HUDEP-2 (cell line): ENCODE results near the gene TUBB4A.

Source experiments
- DNase-seq, 76 experiments: peaks; one replicate each; lab custom pipeline; 2025; ENCODE audit not compliant: unreplicated experiment in 76 of 76; lab: John Stamatoyannopoulos, UW

Gene TUBB4A

DNA sequence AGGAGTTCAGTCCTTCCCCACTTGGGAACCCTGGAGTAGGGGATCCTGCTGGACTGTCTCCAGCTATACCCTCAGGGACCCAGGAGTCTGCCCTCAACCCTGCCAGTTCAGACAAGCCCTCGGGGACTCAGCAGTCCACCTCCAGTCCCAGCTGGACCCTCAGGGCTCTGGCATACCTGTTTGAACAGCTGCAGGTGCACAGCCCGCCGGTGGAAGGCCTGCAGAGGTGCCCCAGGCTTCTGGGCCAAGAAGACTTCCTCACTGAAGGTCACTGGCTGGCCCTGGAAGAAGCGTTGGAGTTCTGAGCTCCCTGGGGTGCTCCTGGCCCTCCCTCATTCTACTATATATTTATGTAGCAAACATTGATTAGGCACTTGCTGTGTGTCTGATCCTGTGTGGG is 29.4 kb downstream of the TUBB4A start:
- DNase-seq = no peak

DNA sequence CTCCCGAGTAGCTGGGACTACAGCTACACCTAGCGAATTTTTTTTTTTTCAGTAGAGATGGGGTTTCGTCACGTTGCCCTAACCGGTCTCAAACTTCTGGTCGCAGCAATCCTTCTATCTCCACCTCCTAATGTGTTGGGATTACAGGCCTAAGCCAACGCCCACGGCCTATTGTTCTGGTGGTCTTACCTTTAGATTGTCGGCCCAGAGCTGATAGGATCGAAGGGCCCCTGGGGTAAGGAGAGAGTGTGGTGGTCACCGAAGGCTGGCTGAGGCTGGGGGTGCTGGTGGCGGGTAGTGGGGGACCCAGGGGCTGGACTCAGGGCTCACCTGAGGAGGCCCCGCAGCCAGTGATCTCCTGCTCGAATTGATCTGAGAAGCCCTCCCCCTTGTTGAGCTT is 31.0 kb downstream of the TUBB4A start:
- DNase-seq = no peak

DNA sequence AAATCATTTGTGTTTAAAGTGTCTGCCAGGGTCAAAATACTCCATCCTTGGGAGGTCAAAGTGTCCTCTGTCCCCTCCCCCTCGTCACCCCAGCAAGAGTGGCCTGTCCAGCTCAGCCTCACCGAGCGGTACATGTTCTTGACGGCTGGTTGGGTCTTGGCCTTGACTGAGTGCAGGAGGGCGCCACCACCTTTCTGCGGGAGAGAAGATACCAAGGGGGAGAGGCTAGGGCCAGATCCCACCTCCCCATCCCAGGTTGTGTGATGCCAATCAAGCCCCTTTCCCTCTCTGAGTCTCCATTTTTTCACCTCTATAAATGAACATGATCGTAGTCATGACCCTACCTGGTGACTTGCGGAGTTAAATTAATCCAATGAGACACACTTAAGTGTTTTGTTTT is 31.9 kb downstream of the TUBB4A start:
- DNase-seq = no peak

DNA sequence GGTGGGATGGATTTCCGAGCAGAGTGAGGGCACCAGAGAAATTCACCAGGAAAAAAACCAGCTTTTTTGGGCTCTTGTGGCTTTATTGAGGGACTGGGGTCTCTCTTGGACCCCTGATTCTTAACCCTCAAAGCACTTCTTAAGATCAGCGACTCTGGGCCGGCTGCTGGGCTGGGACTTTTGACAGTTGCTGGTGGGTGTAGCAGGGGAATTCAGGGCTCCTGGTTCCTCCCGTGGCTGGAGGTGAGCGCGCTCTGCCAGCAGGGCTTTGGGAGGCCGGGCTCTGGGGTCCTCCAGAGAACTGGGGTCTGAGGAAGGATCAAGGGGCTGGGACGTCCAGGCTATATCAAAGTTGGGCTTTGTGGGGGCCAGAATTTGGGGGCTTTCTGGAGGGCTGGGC is 34.7 kb downstream of the TUBB4A start:
- DNase-seq = no peak

DNA sequence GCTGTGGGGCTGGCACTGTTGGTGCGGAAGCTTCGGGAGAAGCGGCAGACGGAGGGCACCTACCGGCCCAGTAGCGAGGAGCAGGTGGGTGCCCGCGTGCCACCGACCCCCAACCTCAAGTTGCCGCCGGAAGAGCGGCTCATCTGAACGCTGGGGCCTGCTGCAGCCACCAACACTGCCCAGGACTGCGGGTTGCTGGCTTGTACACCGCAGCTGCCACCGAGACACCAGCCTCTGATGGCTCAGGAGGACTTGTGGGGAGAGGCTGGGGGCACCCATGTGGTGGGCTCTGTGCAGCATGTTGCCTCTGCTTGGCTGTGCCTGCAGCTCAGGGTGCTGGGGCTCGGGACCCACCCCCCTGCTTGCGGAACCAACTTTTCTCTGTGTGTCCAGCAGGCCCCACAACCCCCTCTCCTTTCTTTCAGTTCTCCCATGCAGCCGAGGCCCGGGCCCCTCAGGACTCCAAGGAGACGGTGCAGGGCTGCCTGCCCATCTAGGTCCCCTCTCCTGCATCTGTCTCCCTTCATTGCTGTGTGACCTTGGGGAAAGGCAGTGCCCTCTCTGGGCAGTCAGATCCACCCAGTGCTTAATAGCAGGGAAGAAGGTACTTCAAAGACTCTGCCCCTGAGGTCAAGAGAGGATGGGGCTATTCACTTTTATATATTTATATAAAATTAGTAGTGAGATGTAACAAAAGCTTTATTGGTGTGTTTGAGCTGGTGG is 35.4 kb downstream of the TUBB4A start:
- DNase-seq = no peak

DNA sequence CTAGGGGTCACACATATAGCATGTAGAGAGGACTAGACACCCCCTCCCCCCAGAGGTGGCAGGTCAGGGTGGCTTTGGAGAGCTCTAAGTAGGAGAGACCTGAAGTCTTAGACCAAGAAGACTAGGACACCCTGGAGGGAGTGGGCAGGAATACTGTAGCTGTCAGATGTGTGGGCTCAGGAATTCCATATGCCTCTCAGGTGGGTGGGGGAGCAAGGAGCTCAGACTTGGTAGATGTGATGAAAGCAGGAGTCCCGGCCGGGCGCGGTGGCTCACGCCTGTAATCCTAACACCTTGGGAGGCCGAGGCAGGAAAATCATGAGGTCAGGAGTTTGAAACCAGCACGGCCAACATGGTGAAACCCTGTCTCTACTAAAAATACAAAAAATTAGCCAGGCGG is 36.4 kb downstream of the TUBB4A start:
- no peak for DNase-seq

DNA sequence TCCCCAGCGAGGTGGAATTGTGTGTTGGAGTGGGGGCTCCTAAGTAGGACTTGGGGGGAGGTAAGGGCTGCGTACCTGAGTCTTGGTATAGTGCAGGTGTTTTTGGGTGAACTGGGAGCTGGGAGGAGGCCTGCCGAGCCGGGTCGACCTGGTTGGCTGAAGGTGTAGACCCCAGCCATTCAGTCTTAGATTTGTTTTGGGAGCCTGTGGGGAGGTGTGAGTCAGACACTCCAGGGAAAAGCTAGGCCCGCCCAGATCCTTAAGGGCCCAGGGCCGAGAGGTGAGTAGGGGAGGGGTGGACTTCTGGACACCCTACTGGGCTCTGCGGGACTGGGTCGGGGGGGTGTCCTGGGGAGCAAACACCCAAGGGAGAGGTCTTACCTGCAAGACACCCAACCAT is 37.1 kb downstream of the TUBB4A start:
- no peak for DNase-seq

DNA sequence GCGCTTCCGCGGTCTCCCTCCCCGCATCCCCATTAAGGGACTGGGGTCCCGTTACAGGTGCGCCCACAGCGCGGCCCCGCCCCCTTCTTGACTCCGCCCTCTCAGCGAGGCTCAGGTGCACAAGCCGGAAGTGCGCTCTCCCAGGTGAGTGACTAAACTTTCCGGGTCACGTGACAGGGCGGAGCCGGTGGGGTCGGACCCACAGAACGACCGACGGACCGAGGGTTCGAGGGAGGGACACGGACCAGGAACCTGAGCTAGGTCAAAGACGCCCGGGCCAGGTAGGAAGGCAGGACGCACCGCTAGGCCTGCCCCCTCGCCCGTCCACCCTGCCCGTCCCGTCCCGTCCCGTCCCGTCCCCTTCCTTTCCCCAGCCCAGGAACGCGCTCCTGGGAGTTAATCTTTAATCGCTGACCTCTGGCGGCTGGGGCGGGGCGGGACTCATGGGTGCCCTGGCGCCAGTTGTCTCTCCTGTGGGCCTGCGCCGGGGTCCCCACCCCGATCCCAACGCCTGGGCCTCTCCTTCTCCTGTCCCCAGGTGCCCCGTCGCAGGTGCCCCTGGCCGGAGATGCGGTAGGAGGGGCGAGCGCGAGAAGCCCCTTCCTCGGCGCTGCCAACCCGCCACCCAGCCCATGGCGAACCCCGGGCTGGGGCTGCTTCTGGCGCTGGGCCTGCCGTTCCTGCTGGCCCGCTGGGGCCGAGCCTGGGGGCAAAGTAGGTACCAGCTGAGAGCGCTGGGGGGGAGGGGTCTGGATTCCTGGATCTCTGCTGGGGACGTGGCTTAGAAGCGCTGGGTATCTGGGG is 37.8 kb downstream of the TUBB4A start, which contains the start of gene CRB3:
TSS of gene CRB3 (plus strand) at position 202 of the 804 bp plus-strand sequence. CDS start at position 633, 431 bp downstream.
- DNase-seq = no peak

DNA sequence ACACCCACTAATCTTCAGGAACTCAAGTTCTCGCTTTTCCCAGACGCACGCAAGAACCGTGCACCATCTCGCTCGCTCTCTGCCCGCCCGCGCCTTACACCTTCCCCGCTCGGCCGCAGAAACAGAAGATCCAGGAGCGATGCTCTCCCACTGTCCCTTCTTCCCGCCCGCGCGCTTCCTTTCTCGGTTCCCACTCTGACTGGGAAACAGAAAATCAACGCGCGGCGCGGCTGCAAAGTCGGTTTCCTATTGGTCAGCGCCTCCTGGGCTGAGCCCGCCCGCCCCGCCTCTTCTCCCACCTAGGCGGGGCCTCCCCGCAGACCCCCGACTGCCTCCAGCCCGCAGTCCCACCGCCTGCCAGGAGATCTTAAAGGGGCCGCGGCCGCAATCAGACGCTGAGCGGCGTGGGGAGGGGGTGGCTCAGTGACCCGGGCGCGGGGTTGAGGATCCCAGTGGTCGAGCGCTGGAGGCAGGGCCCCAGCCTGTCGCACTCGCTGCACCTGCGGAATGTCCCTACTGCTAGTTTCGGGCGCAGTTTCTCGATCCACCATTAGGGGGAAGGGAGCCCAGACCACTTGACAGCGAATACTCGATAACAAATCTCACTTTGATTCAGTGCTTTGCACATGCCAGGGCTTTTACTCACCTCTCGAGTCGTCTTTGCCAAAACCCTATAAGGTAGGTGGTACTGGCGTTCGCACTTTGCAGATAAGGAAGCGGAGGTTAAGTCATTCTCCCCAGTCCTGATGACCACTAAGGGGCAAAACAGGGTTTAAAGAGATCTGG is 41.8 kb downstream of the TUBB4A start:
- DNase-seq = peak; percentile 86 to 100 (median 99)

DNA sequence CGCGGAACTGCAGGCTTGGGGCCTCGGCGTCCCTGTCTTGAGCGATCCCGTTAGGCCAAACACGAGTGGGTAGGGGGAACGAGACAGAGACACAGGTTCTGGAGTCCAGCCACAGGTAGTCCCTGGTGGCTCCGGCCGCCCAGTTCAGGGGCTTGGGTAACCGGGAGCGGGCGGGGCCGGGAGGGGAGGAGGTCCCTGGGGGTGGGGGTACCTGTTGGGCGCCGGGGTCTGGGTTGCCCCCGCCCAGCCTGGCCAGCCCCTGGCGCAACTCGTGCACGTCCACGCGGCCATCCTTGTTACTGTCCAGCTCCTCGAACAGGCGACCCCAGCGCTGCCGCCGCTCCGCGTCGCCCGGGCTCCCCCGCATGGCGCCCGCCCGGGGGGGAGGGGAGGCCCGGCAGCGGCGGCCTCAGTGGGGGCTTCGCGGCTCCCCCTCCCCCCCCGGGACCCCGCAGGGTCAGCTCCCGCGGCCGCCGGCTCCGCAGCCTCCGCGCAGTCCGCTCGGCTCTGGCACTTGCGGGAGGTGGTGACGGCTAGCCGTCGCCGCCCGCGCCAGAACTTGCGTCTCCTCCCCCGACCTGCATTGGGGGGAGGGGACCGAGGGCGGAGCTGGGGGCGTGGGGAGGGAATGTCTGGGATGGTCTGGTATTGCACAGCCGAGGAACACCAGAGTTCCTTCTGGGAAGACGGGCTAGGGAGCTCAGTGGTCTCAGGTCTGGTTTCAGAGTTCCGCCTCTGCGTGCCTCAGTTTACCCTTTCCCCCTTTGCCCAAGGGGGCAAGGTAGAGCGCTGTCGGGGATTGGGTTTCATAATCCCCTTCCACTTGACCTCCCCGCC is 42.6 kb downstream of the TUBB4A start, which contains the start of gene SLC25A23:
TSS of gene SLC25A23 (minus strand) at position 531 of the 837 bp plus-strand sequence. CDS start at position 367, 164 bp downstream.
- DNase-seq = peak in 58 of 76 experiments; percentile 8 to 88 (median 50)

DNA sequence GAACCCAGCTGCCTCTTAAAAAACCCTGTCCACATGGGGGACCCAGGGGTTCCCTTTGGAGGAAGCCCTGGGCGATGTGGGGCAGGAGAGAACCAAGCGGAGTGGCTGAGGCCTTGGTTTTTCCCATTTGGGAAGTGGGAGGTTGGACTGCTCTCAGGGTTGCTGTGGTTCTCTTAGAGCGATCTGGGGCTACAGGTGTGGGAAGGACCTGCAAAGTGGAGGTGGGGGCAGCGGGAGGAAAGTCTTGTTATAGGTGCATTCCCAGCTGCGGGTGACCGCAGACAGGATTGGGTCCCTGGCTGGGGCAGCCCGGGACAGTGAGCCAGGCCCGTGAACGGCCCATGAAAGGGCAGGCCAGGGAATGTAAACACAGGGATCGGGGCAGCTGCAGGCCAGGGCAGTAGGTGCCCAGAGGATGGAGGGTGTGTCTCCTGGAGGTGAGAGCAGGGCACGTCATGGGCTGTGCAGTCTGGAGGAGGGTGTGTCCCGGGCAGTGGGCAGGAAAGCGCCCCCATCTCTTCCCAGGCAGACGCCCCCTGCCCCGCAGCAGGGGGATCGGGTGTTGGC is 43.3 kb downstream of the TUBB4A start:
- DNase-seq = no peak

DNA sequence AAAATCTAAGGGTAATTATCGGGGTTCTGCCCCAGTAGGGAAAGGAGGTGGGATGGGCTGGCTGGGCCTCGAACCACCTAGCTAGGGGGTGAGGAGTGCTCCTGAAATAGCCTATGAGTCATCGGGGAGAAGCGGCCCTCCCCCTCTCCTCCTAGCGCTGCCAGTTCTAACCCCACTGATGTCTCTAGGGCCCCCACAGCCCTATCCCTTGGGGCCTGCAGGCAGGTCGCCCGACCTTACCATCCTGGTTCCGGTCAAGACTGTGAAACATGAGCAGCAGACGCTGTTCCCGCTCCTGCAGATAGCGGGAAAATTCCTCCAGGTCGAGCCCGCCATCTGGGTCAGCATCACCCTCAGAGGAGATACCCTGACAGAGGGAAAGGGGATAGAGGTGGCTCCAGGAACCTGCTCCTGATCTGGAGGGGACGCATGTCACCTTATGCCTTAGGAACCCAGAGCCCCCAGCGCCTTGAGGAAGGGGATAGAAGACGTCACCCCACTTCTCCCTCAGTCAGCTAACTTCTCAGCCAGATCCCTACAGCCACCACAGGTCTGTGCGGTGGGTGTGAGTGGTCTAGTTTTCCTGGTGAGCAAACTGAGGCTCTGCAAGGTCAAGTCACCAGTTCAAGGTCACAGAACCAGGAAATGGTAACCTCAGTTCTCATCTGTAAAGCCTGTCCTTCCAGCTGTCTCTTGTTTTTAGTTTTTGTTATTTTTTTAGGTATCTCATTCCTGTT is 44.0 kb downstream of the TUBB4A start:
- DNase-seq = no peak

DNA sequence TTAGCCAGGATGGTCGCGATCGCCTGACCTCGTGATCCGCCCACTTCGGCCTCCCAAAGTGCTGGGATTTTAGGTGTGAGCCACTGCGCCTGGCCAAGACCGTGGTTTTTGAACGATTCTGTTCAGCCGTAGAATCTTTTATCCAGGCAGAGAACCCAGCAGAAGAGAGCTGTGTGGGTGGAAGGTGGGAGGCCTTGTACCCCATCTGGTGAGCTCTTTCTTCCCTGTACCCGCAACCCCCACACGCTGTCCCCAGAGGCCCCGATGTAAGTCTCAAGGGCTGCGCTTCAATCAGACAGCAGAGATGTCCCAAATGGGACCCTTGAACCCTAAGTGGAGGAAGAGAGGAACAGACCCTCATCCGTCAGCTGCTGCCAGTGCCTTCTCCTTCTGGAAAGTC is 46.2 kb downstream of the TUBB4A start:
- no peak for DNase-seq

DNA sequence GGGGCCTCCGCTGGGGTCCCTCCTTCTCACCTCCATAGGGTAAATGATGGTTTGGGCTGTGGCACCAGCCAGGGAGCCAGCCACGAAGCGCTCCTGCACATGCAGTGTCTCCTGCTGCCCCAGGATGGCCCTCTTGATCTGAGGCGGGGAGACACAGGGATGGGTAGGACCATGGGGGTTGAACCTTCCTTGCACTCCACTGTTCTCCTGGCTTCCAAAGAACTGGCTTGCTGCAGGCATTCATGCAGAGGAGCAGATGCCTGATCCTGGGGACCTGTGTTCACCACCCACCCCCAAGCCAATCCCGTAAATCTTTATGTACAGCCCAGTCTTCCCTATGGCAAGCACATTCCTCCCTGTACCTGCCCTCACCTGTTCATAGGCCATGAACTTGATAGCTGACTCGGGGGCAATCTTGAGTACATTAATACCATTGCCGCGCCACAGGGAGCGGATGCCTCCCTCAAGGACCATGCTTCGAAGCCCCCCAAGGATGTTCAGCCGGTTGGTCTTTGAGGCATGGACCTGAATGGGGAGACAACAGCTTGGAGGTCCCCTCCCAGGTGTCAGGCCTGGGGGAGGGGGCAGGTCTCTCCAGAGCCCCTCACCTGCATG is 48.1 kb downstream of the TUBB4A start:
- no peak for DNase-seq

DNA sequence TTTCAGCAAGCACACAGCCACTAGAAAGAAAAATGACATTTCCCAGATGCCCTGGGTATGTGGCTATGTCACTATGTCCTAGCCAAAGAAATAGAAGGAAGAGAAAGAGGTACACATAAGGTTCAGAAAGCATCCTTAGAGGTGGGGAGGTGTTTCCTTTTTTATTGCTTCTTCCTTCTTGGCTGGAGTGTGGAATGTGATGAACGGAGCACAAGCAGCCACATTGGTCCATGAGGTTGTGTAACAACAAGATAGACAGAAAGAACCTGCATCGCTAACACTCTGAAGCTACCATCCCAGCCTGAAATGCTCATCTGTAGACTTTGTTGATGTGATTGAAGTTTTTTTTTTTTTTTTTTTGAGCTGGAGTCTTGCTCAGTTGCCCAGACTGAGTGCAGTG is 49.2 kb downstream of the TUBB4A start:
- DNase-seq = no peak

DNA sequence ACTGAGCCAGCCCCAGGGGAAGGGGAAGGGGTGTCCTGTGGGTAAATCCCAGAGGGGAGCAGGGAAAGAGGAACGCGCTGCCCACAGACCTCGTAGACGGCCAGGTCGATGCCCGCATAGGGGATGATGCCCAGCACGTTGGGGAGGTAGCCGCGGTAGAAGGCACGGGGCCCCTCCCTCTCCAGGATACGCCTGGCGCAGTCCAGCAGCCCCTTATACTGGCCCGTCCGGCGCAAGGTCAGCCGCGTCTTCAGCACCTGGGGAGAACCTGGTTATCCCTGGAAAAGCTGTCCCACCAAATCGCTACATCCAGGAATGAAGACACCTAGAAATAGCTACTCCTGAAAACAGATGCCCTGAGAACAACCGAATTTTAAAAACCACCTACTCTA is 49.9 kb downstream of the TUBB4A start:
- DNase-seq = no peak

DNA sequence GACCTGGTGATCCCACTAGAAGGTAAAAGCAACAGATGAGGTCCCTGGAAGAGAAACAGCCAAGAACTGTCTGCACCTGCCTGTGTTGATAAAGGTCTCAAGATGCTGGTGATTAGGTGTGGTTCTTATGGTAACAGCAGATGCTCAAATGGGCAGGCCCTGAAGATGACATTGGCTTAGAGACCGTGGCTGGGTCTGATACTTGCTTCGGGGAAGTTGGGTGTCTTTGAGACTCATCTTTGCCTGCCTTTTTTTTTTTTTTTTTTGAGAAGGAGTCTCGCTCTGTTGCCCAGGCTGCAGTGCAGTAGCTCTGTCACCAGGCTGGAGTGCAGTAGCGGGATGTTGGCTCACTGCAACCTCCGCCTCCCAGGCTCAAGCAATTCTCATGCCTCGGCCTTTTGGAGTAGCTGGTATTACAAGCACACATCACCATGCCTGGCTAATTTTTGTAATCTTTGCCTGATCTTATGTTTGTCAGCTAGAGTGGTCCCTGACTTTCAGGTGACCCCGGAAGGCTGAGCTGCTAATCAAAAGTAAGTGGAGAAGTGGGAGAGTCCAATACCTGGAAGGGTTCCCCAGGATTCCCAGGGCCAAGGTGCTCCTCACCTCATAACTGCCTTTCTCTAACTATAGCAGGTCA is 50.4 kb downstream of the TUBB4A start:
- no peak for DNase-seq

DNA sequence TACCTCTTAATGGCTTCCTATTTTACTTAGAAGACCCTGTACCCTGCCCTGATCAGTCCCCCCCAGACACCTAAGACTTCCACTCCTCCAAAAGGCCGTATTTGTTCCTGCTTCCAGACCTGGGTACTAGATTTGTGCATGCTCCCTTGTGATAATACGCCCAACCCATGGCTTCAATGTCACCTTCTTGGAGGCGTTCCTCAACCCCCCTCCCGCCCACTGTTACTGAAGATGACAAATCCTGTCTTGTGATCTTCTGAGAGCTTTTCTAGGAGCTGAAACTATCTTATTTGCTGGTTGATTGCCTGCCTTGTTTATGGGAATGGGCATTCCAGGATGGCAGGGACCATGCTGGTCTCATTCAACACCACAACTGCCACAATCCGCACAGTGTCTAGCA is 51.9 kb downstream of the TUBB4A start:
- no peak for DNase-seq
